Stomach smooth muscle (tissue), 2 donors: ENCODE results near the gene NRF1.
A peak's percentile ranks its signal among the peaks of the same experiment; 100 is the strongest.

Experiments used
- H3K27ac ChIP-seq: one replicate; pipeline ENCODE4 v1.7.0; 2013; ENCODE audit warnings: mild to moderate bottlenecking, low read length, inconsistent platforms
- H3K27me3 ChIP-seq, 2 donors: one replicate each; pipeline ENCODE4 v1.7.0; 2013; ENCODE audit warnings: low read length in 2 of 2; ENCODE audit not compliant: insufficient read depth in 2 of 2, control insufficient read depth in 1 of 2
- H3K36me3 ChIP-seq, 2 donors: one replicate each; pipeline ENCODE4 v1.7.0; 2013; ENCODE audit warnings: low read length in 2 of 2; ENCODE audit not compliant: control insufficient read depth in 2 of 2, insufficient read depth in 2 of 2
- H3K4me1 ChIP-seq: one replicate; pipeline ENCODE4 v1.7.0; 2013; ENCODE audit warnings: low read length; ENCODE audit not compliant: control insufficient read depth, insufficient read depth
- H3K4me3 ChIP-seq, 2 donors: one replicate each; pipeline ENCODE4 v1.7.0; 2013; ENCODE audit warnings: low read length in 2 of 2
- H3K9ac ChIP-seq, 2 donors: one replicate each; pipeline ENCODE4 v1.7.0; 2013; ENCODE audit warnings: low read length in 2 of 2, mild to moderate bottlenecking in 1 of 2
- H3K9me3 ChIP-seq, 2 donors: one replicate each; pipeline ENCODE4 v1.7.0; 2013; ENCODE audit warnings: low read length in 2 of 2; ENCODE audit not compliant: control insufficient read depth in 2 of 2
- donor health status: healthy.
- donor health status: Pancreatic carcinoma.

The NRF1 gene

GRCh38 chr7:129606803-129607202 lies 4.7 kb upstream of the NRF1 start:
- H3K36me3 ChIP-seq = peaks cover 2 to 5% of the 10 kb centered on the region in 2 donors
- H3K9me3 ChIP-seq = no peaks in the 10 kb centered on the region
- H3K4me3 ChIP-seq = no peak overlapping the region
- H3K27ac ChIP-seq = no peak overlapping the region
- peaks cover 4% of the 10 kb centered on the region for H3K4me1 ChIP-seq
- no peak overlapping the region for H3K9ac ChIP-seq
- no peaks in the 10 kb centered on the region for H3K27me3 ChIP-seq

- Histone ChIP-seq H3K27me3 (no peaks in the 10 kb centered on the region), H3K36me3 (peaks cover 2 to 5% of the 10 kb centered on the region in 2 donors), H3K4me1 (peaks cover 10% of the 10 kb centered on the region), H3K9ac (no peak overlapping the region), H3K9me3 (no peaks in the 10 kb centered on the region), H3K4me3 (no peak overlapping the region), H3K27ac (no peak overlapping the region)
Measured at GRCh38 chr7:129607471-129608120, 3.9 kb upstream of the NRF1 start.

GRCh38 chr7:129609666-129610065 lies 1.9 kb upstream of the NRF1 start:
- Histone ChIP-seq H3K4me1 (peaks cover 18% of the 10 kb centered on the region), H3K27ac (no peak overlapping the region), H3K9ac (no peak overlapping the region), H3K9me3 (no peaks in the 10 kb centered on the region), H3K36me3 (peaks cover 2 to 5% of the 10 kb centered on the region in 2 donors), H3K4me3 (no peak overlapping the region), H3K27me3 (no peaks in the 10 kb centered on the region)

- no peaks in the 10 kb centered on the region for H3K9me3 ChIP-seq
- H3K4me3 ChIP-seq = peak overlapping the region; percentile 94 to 99
- H3K36me3 ChIP-seq = peaks cover 2 to 5% of the 10 kb centered on the region in 2 donors
- peak overlapping the region; percentile 90 for H3K27ac ChIP-seq
- H3K4me1 ChIP-seq = peaks cover 18% of the 10 kb centered on the region
- no peaks in the 10 kb centered on the region for H3K27me3 ChIP-seq
- peak overlapping the region; percentile 95 to 100 for H3K9ac ChIP-seq
Measured at GRCh38 chr7:129610709-129611245, 743 bp upstream of the NRF1 start.

GRCh38 chr7:129612112-129613015 lies 844 bp downstream of the NRF1 start:
- Histone ChIP-seq H3K4me1 (peaks cover 18% of the 10 kb centered on the region), H3K9ac (peak overlapping the region; percentile 80 to 89), H3K36me3 (peaks cover 2 to 5% of the 10 kb centered on the region in 2 donors), H3K9me3 (no peaks in the 10 kb centered on the region), H3K27me3 (no peaks in the 10 kb centered on the region), H3K27ac (peak overlapping the region; percentile 87), H3K4me3 (peak overlapping the region; percentile 90 to 94)

- H3K27me3 ChIP-seq = no peaks in the 10 kb centered on the region
- peak overlapping the region; percentile 87 for H3K27ac ChIP-seq
- peaks cover 18% of the 10 kb centered on the region for H3K4me1 ChIP-seq
- peak overlapping the region; percentile 80 to 89 for H3K9ac ChIP-seq
- H3K36me3 ChIP-seq = peaks cover 2 to 5% of the 10 kb centered on the region in 2 donors
- peak overlapping the region; percentile 90 to 94 for H3K4me3 ChIP-seq
- H3K9me3 ChIP-seq = no peaks in the 10 kb centered on the region
Measured at GRCh38 chr7:129613016-129613337, 1.5 kb downstream of the NRF1 start.

- Histone ChIP-seq H3K4me3 (no peak overlapping the region), H3K27me3 (no peaks in the 10 kb centered on the region), H3K36me3 (no peaks in the 10 kb centered on the region), H3K9me3 (no peaks in the 10 kb centered on the region), H3K4me1 (peaks cover 18% of the 10 kb centered on the region), H3K9ac (no peak overlapping the region), H3K27ac (no peak overlapping the region)
Measured at GRCh38 chr7:129615018-129615417, 3.5 kb downstream of the NRF1 start.

GRCh38 chr7:129616530-129616929 lies 5.0 kb downstream of the NRF1 start:
- Histone ChIP-seq H3K9ac (no peak overlapping the region), H3K36me3 (no peaks in the 10 kb centered on the region), H3K4me3 (no peak overlapping the region), H3K27ac (no peak overlapping the region), H3K27me3 (no peaks in the 10 kb centered on the region), H3K9me3 (no peaks in the 10 kb centered on the region), H3K4me1 (peaks cover 14% of the 10 kb centered on the region)

GRCh38 chr7:129617178-129617577 lies 5.7 kb downstream of the NRF1 start:
- no peak overlapping the region for H3K27ac ChIP-seq
- H3K9me3 ChIP-seq = no peaks in the 10 kb centered on the region
- H3K4me1 ChIP-seq = peaks cover 12% of the 10 kb centered on the region

GRCh38 chr7:129617652-129618051 lies 6.1 kb downstream of the NRF1 start:
- H3K4me1 ChIP-seq = peaks cover 8% of the 10 kb centered on the region

More at GRCh38 chr7:129617178-129617577, 5.7 kb downstream of the NRF1 start:
- Histone ChIP-seq H3K36me3 (no peaks in the 10 kb centered on the region), H3K27me3 (no peaks in the 10 kb centered on the region), H3K9ac (no peak overlapping the region), H3K4me3 (no peak overlapping the region)

More at GRCh38 chr7:129617652-129618051, 6.1 kb downstream of the NRF1 start:
- H3K36me3 ChIP-seq = no peaks in the 10 kb centered on the region
- no peaks in the 10 kb centered on the region for H3K9me3 ChIP-seq
- H3K27ac ChIP-seq = no peak overlapping the region
- H3K4me3 ChIP-seq = no peak overlapping the region
- no peak overlapping the region for H3K9ac ChIP-seq
- no peaks in the 10 kb centered on the region for H3K27me3 ChIP-seq
